IMR-90 (cell line): Measurements from ENCODE around the gene SUN5. TPM values are rescaled to one million over a fixed set of nuclear protein-coding genes. Genes with fewer than 3 reads are reported as not detected.

Source experiments
- ATAC-seq: fragments of 200-7000 bp; cut with Tn5 transposase; 2 replicates; pipeline ENCODE4 v1.9.1; 2020; ENCODE audit warnings: low read depth, mild to moderate bottlenecking, moderate library complexity
- BruUV-seq: library from RNA; stranded (reverse); fragments of 400-500 nt; replicated peaks from 2 replicates; lab custom pipeline; 2021; lab: Mats Ljungman, UMichigan
- CTCF ChIA-PET: fragments of 300-600 bp; formaldehyde crosslinking; extraction: SDS; loops from one replicate; lab custom pipeline; 2021; ENCODE audit warnings: antibody characterized with exemption; lab: Yijun Ruan, JAX
- POLR2A ChIA-PET: fragments of 300-600 bp; sonication (Branson Sonifier 250); formaldehyde crosslinking; loops from one replicate; lab custom pipeline; 2022; ENCODE audit warnings: antibody characterized with exemption; ENCODE audit not compliant: unreplicated experiment; lab: Charles Lee
- DNase-seq: peaks from one replicate; pipeline ENCODE4 v3.0.0; 2013
- H2AFZ ChIP-seq: replicated peaks from 2 replicates; pipeline ENCODE3; 2013; ENCODE audit warnings: low read length, mild to moderate bottlenecking; ENCODE audit not compliant: poor library complexity
- H2AK5ac ChIP-seq: 2 replicates; pipeline ENCODE4 v1.6.1; 2013; ENCODE audit warnings: low read depth, low read length, inconsistent platforms
- H2AK9ac ChIP-seq: replicated peaks from 2 replicates; pipeline ENCODE3; 2013; ENCODE audit warnings: mild to moderate bottlenecking, low read depth, low read length, moderate library complexity; ENCODE audit not compliant: poor library complexity
- H2BK120ac ChIP-seq: 2 replicates; pipeline ENCODE4 v1.6.1; 2013; ENCODE audit warnings: low read depth, low read length, inconsistent platforms
- H2BK15ac ChIP-seq: 3 replicates; pipeline ENCODE4 v1.6.1; 2013; ENCODE audit warnings: low read depth, low read length, inconsistent platforms
- H2BK20ac ChIP-seq: 2 replicates; pipeline ENCODE4 v1.6.1; 2013; ENCODE audit warnings: low read depth, mild to moderate bottlenecking, inconsistent platforms, low read length, moderate library complexity
- H2BK5ac ChIP-seq: 2 replicates; pipeline ENCODE4 v1.6.1; 2013; ENCODE audit warnings: mild to moderate bottlenecking, low read depth, low read length, inconsistent platforms; ENCODE audit not compliant: poor library complexity, severe bottlenecking
- H3K14ac ChIP-seq: replicated peaks from 2 replicates; pipeline ENCODE4 v1.6.1; 2013; ENCODE audit warnings: low read depth, low read length, inconsistent platforms
- H3K18ac ChIP-seq: 2 replicates; pipeline ENCODE4 v1.6.1; 2013; ENCODE audit warnings: low read depth, low read length, control low read depth
- H3K23ac ChIP-seq: 2 replicates; pipeline ENCODE4 v1.6.1; 2013; ENCODE audit warnings: low read depth, low read length, inconsistent platforms
- H3K27ac ChIP-seq: 2 replicates; pipeline ENCODE4 v1.5.1; 2013; ENCODE audit warnings: mild to moderate bottlenecking, control low read depth, low read length; ENCODE audit not compliant: insufficient read depth
- H3K27me3 ChIP-seq: 2 replicates; pipeline ENCODE4 v1.6.1; 2013; ENCODE audit warnings: low read length; ENCODE audit not compliant: control insufficient read depth, insufficient read depth
- H3K36me3 ChIP-seq: 2 replicates; pipeline ENCODE4 v1.6.1; 2013; ENCODE audit warnings: low read length, mixed read lengths; ENCODE audit not compliant: control insufficient read depth, insufficient read depth
- H3K4ac ChIP-seq: 2 replicates; pipeline ENCODE4 v1.6.1; 2013; ENCODE audit warnings: low read depth, low read length, inconsistent platforms
- H3K4me1 ChIP-seq: 2 replicates; pipeline ENCODE4 v1.6.1; 2013; ENCODE audit warnings: low read length, mixed read lengths; ENCODE audit not compliant: control insufficient read depth, insufficient read depth
- H3K4me2 ChIP-seq: 2 replicates; pipeline ENCODE4 v1.6.1; 2013; ENCODE audit warnings: low read depth, mild to moderate bottlenecking, control low read depth, low read length, moderate library complexity
- H3K4me3 ChIP-seq: 2 replicates; pipeline ENCODE4 v1.5.1; 2013; ENCODE audit warnings: low read depth, mild to moderate bottlenecking, control low read depth, low read length, moderate library complexity; ENCODE audit not compliant: insufficient read depth
- H3K56ac ChIP-seq: 2 replicates; pipeline ENCODE4 v1.6.1; 2013; ENCODE audit warnings: low read length, inconsistent platforms; ENCODE audit not compliant: insufficient read depth; ENCODE audit errors: extremely low read depth
- H3K79me1 ChIP-seq, 2 experiments: 2 replicates each; pipeline ENCODE4 v1.6.1; 2013; ENCODE audit warnings: low read length in 2 of 2, inconsistent platforms in 1 of 2, low read depth in 1 of 2
- H3K9ac ChIP-seq: 2 replicates; pipeline ENCODE4 v1.6.1; 2013; ENCODE audit warnings: low read depth, low read length, control low read depth
- H3K9me1 ChIP-seq: 2 replicates; pipeline ENCODE4 v1.6.1; 2013; ENCODE audit warnings: low read length, inconsistent platforms; ENCODE audit not compliant: insufficient read depth
- H3K9me3 ChIP-seq: 2 replicates; pipeline ENCODE4 v1.6.1; 2013; ENCODE audit warnings: low read length; ENCODE audit not compliant: control insufficient read depth, insufficient read depth
- H4K20me1 ChIP-seq: 2 replicates; pipeline ENCODE4 v1.6.1; 2013; ENCODE audit warnings: low read length, inconsistent platforms; ENCODE audit not compliant: insufficient read depth
- H4K5ac ChIP-seq: 2 replicates; pipeline ENCODE4 v1.6.1; 2013; ENCODE audit warnings: mild to moderate bottlenecking, low read depth, low read length, control low read depth
- H4K8ac ChIP-seq, 2 experiments: 2 replicates each; pipeline ENCODE4 v1.6.1; 2013; ENCODE audit warnings: low read depth in 2 of 2, low read length in 2 of 2, control low read depth in 1 of 2, inconsistent platforms in 1 of 2
- H4K91ac ChIP-seq: 2 replicates; pipeline ENCODE4 v1.6.1; 2013; ENCODE audit warnings: low read depth, low read length, inconsistent platforms; ENCODE audit not compliant: insufficient read depth
- BHLHE40 ChIP-seq: fragments of 150-350 bp; IDR thresholded peaks from 2 replicates; pipeline ENCODE4 v1.6.1; 2016; ENCODE audit warnings: mild to moderate bottlenecking, low read depth, low read length
- CEBPB ChIP-seq: IDR thresholded peaks from 2 replicates; pipeline ENCODE4 v1.6.1; 2012; ENCODE audit warnings: low read depth, low read length, improper control_type of control experiment
- MAZ ChIP-seq: IDR thresholded peaks from 2 replicates; pipeline ENCODE4 v1.6.1; 2012; ENCODE audit warnings: low read depth, mild to moderate bottlenecking, low read length, improper control_type of control experiment, moderate library complexity, borderline replicate concordance
- MXI1 ChIP-seq: IDR thresholded peaks from 2 replicates; pipeline ENCODE4 v1.6.1; 2012; ENCODE audit warnings: low read depth, mild to moderate bottlenecking, low read length, moderate library complexity, borderline replicate concordance
- NFE2L2 ChIP-seq: fragments of 150-350 bp; IDR thresholded peaks from 2 replicates; pipeline ENCODE4 v1.6.1; 2016; ENCODE audit warnings: low read depth, mild to moderate bottlenecking, low read length
- POLR2A ChIP-seq: IDR thresholded peaks from 2 replicates; pipeline ENCODE4 v1.6.1; 2012; ENCODE audit warnings: mild to moderate bottlenecking, low read depth, low read length
- RAD21 ChIP-seq: IDR thresholded peaks from 2 replicates; pipeline ENCODE4 v1.6.1; 2012; ENCODE audit warnings: low read length, improper control_type of control experiment
- RCOR1 ChIP-seq: IDR thresholded peaks from 2 replicates; pipeline ENCODE4 v1.6.1; 2012; ENCODE audit warnings: mild to moderate bottlenecking, low read length, improper control_type of control experiment; ENCODE audit not compliant: insufficient replicate concordance
- RFX5 ChIP-seq: IDR thresholded peaks from 2 replicates; pipeline ENCODE4 v1.8.0; 2012; ENCODE audit warnings: low read depth, mild to moderate bottlenecking, low read length, moderate library complexity
- SMC3 ChIP-seq: fragments of 150-350 bp; IDR thresholded peaks from 2 replicates; pipeline ENCODE4 v1.6.1; 2016; ENCODE audit warnings: low read depth, mild to moderate bottlenecking, antibody characterized with exemption, low read length, moderate library complexity
- WGBS, 2 experiments: methylation state at CpG; one replicate each; pipeline versions ENCODE4 v1.1.5 to v1.1.7; 2013; ENCODE audit warnings: missing lambda C conversion rate in 2 of 2; ENCODE audit not compliant: insufficient read length in 1 of 2; ENCODE audit errors: extremely low coverage in 2 of 2; 5-methylcytosine and 5-hydroxymethylcytosine counted together
- dilution Hi-C: fragments of 300-500 bp; cut with HindIII; formaldehyde crosslinking; loops from one replicate; pipeline ENCODE4 v1.14.3; 2018; ENCODE audit warnings: low sequenced_read_pairs; ENCODE audit not compliant: unreplicated experiment
- in situ Hi-C: fragments of 300-500 bp; cut with MboI; formaldehyde crosslinking; loops from 3 replicates; pipeline ENCODE4 v1.14.3; 2019; ENCODE audit warnings: low sequenced_read_pairs, inconsistent platforms, mixed read lengths
- intact Hi-C: fragments of 100-400 bp; cut with micrococcal nuclease; formaldehyde crosslinking; loops from 2 replicates; pipeline ENCODE4 v1.10.0; 2022
- polyA plus RNA-seq, 3 experiments: library from polyadenylated mRNA; depleted of rRNA; stranded (reverse); fragments of >200 nt; gene quantifications; 2 replicates each; pipeline ENCODE4 v1.2.3, GENCODE V29; 2012; ENCODE audit warnings: low replicate concordance in 1 of 3
- total RNA-seq: library from RNA; depleted of rRNA; stranded (reverse); fragments of >200 nt; gene quantifications from 2 replicates; pipeline ENCODE4 v1.2.3, GENCODE V29; 2012
- TF ChIP-seq, protein P1 (sequence below): fragments of 150-350 bp; IDR thresholded peaks from 2 replicates; pipeline ENCODE4 v1.6.1; 2016; ENCODE audit warnings: low read depth, mild to moderate bottlenecking, low read length, moderate library complexity, borderline replicate concordance
- TF ChIP-seq, protein P2 (sequence below): conservative IDR thresholded peaks from 2 replicates; pipeline ENCODE4 v1.5.1; 2012; ENCODE audit warnings: mild to moderate bottlenecking, low read depth, low read length, improper control_type of control experiment
- TF ChIP-seq, protein P3 (sequence below): fragments of 150-350 bp; IDR thresholded peaks from 2 replicates; pipeline ENCODE4 v1.6.1; 2017; ENCODE audit warnings: mild to moderate bottlenecking, antibody characterized with exemption, low read length, low read depth

SUN5 gene
- total and polyA plus RNA-seq, 2 of the 4 experiments (the other 2 are of a cell fraction): not detected

DNA sequence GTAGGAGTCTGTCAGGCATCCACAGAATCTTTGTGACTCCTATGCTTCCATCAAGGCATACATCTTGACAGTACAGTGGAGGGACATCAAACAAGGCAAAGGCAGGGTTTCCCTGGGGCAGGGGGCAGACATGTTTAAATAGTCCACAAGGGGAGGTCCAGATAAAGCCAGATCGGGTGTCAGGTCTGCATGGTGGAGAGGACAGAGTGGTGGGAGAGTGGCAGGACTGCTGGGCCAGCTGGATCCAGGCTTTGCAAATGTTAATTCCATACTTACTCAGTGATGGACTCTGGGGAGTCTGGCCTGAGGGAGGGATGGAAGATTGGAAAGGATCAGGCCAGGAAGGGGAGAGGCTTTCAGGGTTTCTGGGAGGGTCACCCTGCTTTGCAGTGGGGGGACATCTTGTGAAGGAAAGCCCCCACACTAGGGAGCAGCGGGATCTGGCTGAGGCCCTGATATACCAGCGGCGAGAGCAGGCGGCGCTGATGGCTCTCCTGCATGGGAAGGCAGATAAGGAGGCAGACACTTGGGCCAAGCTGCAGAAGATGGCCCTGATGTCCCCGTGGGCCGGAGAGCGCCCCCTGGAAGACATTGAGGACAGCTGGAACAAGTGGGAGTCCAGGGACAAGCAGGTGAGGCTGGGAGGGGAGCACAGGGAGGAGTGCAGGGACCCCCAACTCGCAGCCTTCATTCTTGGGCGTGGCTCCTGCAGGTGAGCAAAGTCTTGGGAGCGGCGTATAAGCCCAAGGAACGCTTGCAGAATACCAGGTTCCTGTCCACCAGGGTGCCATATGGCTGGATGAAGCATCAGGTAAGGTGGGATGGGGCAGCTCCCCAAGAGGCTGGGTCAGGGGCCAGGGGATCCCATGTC lies 44.6 kb downstream of the SUN5 start:
- Histone ChIP-seq H4K5ac (no peak overlapping the region), H3K27me3 (peaks cover 2% of the 10 kb centered on the region; the same call in 1 of the 2 replicates), H3K14ac (no peak overlapping the region), H4K8ac (no peak overlapping the region), H3K36me3 (no peaks in the 10 kb centered on the region), H4K91ac (no peak overlapping the region), H2BK120ac (no peak overlapping the region), H2BK20ac (no peak overlapping the region), H3K79me1 (no peaks in the 10 kb centered on the region), H2BK15ac (no peak overlapping the region), H4K20me1 (no peaks in the 10 kb centered on the region), H3K23ac (no peak overlapping the region), H3K4ac (no peak overlapping the region), H2AK5ac (no peak overlapping the region), H3K27ac (no peak overlapping the region), H3K4me2 (no peak overlapping the region), H3K4me3 (no peak overlapping the region), H2AK9ac (peak overlapping the region; percentile 16), H3K4me1 (no peaks in the 10 kb centered on the region), H3K56ac (no peak overlapping the region), H2BK5ac (no peak overlapping the region), H3K9me3 (peaks cover 6% of the 10 kb centered on the region), H3K9me1 (no peaks in the 10 kb centered on the region), H2AFZ (no peak overlapping the region), H3K18ac (no peak overlapping the region), H3K9ac (no peak overlapping the region)
- CTCF ChIA-PET: no interaction called here
- POLR2A ChIA-PET: no interaction called here
- TF ChIP-seq BHLHE40: no peak
- no peak for TF ChIP-seq RAD21
- no peak for TF ChIP-seq SMC3
- TF ChIP-seq MXI1: no peak
- TF ChIP-seq POLR2A: no peak
- TF ChIP-seq RFX5: no peak
- TF ChIP-seq, protein P1, sequence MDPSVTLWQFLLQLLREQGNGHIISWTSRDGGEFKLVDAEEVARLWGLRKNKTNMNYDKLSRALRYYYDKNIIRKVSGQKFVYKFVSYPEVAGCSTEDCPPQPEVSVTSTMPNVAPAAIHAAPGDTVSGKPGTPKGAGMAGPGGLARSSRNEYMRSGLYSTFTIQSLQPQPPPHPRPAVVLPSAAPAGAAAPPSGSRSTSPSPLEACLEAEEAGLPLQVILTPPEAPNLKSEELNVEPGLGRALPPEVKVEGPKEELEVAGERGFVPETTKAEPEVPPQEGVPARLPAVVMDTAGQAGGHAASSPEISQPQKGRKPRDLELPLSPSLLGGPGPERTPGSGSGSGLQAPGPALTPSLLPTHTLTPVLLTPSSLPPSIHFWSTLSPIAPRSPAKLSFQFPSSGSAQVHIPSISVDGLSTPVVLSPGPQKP: no peak
- no peak for TF ChIP-seq NFE2L2
- no peak for TF ChIP-seq MAZ
- TF ChIP-seq, protein P2, sequence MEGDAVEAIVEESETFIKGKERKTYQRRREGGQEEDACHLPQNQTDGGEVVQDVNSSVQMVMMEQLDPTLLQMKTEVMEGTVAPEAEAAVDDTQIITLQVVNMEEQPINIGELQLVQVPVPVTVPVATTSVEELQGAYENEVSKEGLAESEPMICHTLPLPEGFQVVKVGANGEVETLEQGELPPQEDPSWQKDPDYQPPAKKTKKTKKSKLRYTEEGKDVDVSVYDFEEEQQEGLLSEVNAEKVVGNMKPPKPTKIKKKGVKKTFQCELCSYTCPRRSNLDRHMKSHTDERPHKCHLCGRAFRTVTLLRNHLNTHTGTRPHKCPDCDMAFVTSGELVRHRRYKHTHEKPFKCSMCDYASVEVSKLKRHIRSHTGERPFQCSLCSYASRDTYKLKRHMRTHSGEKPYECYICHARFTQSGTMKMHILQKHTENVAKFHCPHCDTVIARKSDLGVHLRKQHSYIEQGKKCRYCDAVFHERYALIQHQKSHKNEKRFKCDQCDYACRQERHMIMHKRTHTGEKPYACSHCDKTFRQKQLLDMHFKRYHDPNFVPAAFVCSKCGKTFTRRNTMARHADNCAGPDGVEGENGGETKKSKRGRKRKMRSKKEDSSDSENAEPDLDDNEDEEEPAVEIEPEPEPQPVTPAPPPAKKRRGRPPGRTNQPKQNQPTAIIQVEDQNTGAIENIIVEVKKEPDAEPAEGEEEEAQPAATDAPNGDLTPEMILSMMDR: no peak
- TF ChIP-seq RCOR1: no peak
- TF ChIP-seq, protein P3, sequence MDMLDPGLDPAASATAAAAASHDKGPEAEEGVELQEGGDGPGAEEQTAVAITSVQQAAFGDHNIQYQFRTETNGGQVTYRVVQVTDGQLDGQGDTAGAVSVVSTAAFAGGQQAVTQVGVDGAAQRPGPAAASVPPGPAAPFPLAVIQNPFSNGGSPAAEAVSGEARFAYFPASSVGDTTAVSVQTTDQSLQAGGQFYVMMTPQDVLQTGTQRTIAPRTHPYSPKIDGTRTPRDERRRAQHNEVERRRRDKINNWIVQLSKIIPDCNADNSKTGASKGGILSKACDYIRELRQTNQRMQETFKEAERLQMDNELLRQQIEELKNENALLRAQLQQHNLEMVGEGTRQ: no peak
- no peak for TF ChIP-seq CEBPB
- in situ Hi-C loops: no loop called here
- ATAC-seq (no peak), DNase-seq (no peak)
- intact Hi-C loops: no loop called here
- dilution Hi-C loops: no loop called here
- 83% methylated on average over 4 of the region's 14 CpGs; no CpG with 5 or more reads in 1 of the 2 experiments for WGBS, 2 experiments
- no TSS peak for BruUV-seq
